ENCODE data around the gene PMEPA1. TPM values are rescaled to one million over a fixed set of nuclear protein-coding genes. Genes with fewer than 3 reads are reported as not detected.
"Not testable (repeated sequence)": the region's sequence is repeated elsewhere in the genome, so short reads cannot be mapped to it uniquely, and the experiment has no call there.

The PMEPA1 gene
- total RNA-seq, 1 donor from 2014 or later, result 0.40 TPM

DNA sequence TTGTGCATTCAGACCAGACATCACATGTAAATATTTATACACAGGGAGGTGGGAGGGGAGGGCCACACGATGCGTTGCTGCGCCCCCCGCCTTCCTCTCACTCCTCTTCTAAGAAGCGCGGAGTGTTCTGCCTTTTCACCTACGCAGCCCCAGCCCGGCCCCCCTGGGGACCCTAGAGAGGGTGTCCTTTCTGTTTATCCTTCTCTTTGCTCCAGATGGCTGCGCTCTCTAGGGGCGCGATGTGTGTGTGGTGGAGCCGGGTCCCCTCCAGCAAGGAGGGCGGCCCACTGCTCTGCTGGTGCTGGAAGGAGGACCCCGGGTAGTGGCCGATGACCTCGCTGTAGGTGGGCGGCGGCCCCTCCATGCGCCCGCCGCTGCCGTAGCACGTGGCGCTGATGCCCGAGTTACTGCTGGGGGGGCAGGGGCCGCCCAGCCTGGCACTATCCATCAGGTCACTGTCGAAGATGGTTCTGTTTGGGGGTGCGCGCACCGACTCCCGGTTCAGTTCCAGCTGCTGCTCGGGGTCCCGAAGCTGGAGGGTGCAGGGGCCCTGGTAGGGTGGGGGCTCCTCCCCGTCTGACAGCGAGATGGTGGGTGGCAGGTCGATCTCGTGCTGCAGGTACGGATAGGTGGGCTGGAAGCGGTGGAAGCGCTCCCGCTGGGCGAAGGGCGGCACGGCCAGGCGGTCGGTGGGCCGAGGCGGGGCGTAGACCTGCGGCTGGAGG is 57.8 kb downstream of the PMEPA1 start:
- DNase-seq (ENCODE audit: low read depth in 2 of 2), result no peak

GRCh38 chr20:57650756-57651483 is 58.9 kb downstream of the PMEPA1 start:
- no peak for DNase-seq (ENCODE audit: low read depth in 2 of 2)

DNA sequence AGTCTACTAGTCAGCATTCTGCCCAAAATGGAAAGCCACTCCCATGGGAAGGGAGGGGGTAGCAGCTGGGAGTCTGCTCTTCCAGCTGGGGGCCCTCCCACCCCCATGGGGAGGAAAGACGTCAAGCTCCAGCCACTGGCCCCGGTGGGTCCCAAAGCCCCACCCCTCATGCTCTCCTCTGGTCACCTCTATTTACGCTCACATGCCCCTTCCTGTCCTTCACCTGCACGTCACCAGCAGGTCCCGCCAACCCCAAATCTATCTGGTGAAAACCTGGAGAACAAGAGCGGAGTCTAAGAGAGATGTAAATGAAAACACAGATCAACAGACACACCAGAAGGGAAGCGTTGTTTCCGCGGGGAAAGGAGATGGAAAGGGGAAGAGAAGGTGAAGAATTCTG is 59.5 kb downstream of the PMEPA1 start:
- no peak for DNase-seq (ENCODE audit: low read depth in 2 of 2)

DNA sequence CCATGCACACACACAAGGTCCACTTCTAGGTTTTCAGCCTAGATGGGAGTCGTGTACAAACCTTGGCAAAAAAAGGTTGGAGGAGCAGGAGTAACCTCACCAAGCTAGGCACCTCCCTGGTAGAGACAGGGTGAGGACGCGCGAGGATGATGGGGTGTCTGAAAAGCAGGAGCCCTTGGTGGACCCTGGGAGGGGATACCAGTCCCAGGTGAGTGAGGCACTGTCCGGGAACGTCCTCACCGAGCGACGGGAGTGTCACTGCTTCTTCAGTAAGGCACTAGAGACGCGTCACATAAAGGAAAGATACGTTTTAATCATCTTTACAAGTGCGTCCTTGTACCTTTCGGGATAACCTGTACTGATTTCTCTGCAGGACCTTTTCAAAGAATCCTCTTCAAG is 60.2 kb downstream of the PMEPA1 start:
- DNase-seq (ENCODE audit: low read depth in 2 of 2), result no peak

- DNase-seq (ENCODE audit: low read depth in 2 of 2), result no peak
Measured at GRCh38 chr20:57648878-57649616, 60.8 kb downstream of the PMEPA1 start.

DNA sequence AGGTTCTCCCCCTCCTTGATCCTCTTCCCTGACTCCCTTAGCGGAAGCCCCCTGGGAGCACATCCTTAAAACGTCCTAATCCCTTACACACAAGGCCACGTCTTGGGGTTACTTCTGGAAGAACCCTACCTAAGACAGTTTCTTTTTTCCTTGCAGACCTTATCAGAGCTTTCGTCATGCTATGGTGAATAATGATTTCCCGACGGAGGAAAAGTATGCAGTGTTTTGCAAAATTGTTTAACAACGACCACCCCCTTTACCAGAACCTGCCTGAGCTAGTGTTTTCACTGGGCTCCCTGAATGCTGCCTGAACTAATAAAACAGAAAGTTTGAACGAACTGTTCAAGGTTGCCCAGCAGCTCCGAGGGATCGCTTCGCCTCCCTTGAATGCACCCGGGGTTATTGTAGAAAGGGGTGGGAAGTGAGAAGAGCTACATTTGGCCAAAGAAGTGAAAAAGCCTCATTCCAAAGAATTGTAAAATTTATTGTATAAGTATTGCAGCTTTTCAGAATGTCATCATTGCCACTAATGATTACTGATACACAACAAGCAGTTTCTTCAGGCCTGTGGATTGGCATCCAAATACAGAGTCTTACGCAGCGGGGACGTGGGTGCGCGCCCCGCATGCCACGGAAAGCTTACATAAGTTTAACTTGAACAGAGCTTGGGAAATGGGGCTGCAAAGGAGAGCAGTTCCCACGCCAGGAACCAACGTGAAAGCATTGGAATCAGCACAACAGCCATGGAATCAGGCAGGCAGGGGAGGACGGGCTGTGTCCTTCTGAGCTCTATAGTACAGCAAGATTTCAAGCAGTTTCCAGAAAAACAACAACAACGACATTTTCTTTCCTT is 61.7 kb downstream of the PMEPA1 start:
- no peak for DNase-seq (ENCODE audit: low read depth in 2 of 2)

DNA sequence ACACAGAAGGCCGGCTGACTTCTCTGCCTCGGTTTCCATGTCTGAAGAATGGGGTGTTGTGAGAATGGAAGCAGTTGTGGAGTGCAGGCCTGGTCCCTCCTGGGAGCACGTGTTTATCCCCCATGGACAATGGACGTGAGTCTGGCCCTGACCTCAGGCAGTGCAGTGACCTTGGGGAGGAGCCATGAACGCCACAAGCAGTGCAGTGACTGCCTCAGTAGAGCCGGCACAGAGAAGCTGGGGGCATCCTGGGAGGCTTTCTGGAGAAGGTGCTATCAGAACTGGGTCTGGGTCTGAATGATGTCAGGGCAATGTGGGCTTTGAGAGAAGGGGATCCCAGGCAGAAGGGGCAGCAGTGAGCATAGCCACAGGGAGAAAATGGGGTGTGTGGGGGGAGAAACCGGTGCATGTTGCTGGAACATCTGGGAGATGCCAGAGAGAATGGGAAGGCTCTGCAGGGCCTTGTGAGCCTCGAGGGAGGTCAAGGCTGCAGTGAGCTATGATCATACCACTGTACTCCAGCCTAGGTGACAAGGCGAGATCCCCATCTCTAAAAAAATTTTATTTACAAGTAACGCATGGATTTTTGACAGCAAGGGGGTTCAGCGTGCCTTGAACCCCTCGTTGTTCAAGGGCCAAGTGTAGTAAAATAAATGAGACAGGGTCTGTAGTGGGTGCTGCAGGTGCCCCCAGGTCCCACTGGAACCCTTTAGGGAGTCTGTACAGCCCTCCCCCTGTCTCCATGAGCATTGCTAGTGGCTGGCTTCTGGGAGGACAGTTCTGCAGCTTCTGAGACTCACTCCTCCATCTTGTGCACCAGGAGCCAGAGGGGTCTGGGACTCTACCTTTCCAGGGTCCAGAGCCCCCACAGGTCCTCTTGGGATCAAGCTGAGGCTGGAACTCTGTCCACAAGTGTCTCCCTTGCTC is 62.5 kb downstream of the PMEPA1 start:
- no peak for DNase-seq (ENCODE audit: low read depth in 2 of 2)

DNA sequence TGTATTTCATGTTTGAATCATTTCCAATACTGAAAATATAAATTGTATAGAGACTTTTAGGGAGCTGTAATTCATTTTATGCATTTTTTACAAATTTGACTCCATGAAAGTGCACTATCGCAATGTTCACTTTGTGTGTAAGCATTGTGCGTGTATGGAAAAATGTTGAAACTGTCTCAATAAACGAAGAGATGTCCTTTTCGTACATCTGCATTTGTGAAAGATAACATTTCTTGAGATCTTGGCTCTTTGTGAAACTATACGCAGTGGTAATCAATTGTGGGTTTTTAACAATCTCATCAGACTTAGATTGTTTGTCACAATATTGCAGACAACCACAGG is 70.9 kb downstream of the PMEPA1 start:
- DNase-seq (ENCODE audit: low read depth in 2 of 2), result no peak

DNA sequence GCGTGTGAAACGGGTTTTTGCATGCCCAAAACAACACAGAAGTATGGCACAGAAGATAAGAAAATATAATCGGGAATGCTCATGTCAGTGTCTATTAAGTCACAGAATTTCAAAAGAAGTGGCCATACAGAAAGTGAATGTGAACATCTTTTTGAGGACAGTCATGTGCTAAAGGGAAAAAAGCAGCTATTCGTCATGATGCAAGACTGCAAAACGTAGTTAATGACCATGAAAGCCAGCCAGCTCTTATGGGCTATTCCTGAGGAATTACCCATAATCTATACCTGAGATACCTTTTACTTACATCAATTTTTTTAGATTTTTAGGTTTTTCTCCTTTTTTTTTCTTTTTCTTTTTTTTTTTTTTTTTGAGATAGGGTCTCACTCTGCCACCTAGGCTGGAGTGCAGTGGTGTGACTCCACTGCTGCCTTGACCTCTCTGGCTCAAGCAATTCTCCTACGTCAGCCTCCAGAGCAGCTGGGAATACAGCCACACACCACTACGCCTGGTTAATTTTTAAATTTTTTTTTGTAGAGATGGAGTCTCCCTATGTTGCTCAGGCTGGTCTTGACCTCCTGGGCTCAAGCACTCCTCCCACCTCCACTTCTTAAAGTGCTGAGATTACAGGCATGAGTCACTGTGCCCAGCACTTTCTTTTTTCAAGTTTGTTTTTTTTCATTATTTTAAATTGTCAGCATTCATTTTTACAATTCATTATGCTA is 71.5 kb downstream of the PMEPA1 start:
- DNase-seq (ENCODE audit: low read depth in 2 of 2), result no peak

DNA sequence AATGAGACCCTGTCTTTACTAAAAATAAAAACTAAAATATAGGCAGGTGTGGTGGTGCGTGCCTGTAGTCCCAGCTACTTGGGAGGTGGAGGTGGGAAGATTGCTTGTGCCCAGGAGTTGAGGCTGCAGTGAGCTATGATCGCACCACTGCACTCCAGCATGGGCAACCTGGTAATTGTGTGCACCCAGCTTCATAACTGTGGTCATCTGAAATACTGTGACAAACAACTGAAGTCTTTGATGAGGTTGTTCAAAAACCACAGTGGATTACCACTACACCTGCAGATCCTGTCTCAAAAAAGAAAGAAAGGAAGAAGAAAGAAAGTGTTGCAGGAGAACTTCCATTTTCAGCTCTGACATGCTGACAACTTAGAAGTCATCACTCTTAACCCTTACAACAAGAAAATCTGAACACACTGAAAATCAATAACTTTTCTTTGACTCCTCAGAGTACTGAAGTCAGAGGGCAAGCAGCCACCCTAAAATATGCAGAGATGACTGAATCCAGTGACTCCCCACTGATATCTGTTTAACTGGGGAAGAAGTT is 75.8 kb downstream of the PMEPA1 start:
- no peak for DNase-seq (ENCODE audit: low read depth in 2 of 2)

- DNase-seq (ENCODE audit: low read depth in 2 of 2), result no peak
Measured at GRCh38 chr20:57632286-57632685, 77.5 kb downstream of the PMEPA1 start.

DNA sequence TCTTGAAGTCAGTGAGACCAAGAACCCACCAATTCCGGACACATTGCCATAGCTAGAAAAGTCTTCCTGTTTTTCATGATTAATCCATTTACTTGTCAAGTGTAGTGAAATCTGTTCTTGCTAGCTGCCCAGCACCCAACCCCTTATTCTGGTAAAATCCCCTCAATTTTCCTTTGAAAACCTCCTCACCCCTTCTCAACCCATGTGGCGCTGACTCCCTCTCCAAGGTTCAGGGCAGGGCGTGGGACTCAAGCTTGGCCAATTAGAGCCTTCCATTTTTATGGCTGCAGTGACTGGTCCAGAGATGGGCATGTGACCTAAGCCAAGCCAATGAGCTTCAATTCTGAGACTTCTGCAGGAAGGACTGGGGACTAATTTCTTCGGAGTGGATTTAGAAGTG is 79.8 kb downstream of the PMEPA1 start:
- DNase-seq (ENCODE audit: low read depth in 2 of 2), result no peak

GRCh38 chr20:57629491-57629901 is 80.3 kb downstream of the PMEPA1 start:
- DNase-seq (ENCODE audit: low read depth in 2 of 2), result not testable (repeated sequence)

DNA sequence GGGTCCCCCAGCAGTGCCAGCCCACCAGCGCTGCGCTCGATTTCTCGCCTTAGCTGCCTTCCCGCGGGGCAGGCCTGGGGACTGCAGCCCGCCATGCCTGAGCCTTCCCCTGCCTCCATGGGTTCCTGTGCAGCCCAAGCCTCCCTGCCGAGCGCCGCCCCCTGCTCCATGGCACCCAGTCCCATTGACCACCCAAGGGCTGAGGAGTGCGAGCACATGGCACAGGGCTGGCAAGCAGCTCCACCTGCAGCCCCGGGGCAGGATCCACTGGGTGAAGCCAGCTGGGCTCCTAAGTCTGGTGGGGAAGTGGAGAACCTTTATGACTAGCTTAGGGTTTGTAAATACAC is 80.9 kb downstream of the PMEPA1 start:
- DNase-seq (ENCODE audit: low read depth in 2 of 2), result not testable (repeated sequence)

GRCh38 chr20:57628047-57628961 is 81.5 kb downstream of the PMEPA1 start:
- DNase-seq (ENCODE audit: low read depth in 2 of 2), result peak; percentile 76 to 83

- no peak for DNase-seq (ENCODE audit: low read depth in 2 of 2)
Measured at GRCh38 chr20:57627339-57627738, 82.5 kb downstream of the PMEPA1 start.

DNA sequence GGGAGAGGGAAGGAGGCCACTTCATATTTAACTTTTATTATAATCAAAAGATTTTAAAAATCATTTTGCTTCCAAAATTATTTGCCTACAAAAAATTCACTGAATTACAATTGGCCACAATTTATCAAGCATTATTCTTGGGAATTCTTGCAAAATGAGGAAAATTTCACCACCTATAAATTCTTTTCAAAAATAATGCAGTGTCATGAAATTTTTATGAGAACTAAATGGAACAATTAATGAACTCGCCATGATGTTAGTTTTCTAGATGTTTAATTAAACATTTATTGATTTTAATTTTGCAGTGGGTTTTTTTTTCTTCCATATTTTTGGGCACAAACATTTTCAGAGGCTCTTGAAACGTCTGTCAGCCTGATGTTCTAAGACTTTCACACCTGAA is 83.8 kb downstream of the PMEPA1 start:
- DNase-seq (ENCODE audit: low read depth in 2 of 2), result no peak

DNA sequence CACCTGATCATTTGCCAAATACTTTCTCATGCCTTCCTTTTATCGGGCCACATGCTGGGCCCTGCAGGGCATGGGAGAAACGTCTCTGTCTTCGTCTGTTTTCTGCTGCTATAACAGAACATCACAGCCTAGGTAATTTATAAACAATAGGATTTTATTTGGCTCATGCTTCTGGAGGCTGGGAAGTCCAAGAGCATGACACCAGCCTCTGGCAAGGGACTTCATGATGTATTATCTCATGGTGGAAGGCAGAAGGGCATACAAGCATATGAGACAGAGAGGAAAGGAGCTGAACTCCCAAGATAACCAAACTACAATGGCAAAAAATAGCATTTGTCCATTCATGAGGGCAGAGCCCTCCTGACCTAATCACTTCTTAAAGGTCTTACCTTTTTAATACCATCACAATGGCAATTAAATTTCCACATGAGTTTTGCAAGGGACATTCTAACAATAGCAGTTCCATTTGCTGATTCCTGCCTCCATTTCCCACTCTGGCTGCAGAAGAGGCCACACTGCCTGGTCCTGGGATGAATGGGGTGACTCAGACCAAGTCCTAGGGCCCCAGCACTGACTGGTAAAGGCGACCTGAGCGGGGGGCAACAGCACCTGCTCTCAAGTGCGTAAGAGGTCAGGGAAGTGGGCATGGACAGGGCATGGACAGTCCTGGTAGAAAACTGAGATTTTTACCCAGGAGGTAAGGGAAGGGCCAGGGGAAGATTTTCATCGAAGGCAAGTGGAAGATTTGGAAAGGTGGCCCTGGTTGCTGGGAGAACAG is 84.4 kb downstream of the PMEPA1 start:
- no peak for DNase-seq (ENCODE audit: low read depth in 2 of 2)
